ENCODE results near the gene HERC2.

DNA sequence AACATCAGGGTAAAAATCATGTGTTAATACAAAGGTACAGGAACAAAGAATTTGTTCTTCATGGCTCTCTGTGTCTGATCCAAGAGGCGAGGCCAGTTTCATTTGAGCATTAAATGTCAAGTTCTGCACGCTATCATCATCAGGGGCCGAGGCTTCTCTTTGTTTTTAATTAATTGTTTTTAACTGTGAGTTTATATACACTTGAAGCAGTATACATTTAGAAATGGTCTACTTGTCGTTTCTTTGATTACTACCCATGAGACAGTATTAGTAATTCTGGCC lies 201.7 kb downstream of the HERC2 start:
- TF ChIP-seq, protein P1, sequence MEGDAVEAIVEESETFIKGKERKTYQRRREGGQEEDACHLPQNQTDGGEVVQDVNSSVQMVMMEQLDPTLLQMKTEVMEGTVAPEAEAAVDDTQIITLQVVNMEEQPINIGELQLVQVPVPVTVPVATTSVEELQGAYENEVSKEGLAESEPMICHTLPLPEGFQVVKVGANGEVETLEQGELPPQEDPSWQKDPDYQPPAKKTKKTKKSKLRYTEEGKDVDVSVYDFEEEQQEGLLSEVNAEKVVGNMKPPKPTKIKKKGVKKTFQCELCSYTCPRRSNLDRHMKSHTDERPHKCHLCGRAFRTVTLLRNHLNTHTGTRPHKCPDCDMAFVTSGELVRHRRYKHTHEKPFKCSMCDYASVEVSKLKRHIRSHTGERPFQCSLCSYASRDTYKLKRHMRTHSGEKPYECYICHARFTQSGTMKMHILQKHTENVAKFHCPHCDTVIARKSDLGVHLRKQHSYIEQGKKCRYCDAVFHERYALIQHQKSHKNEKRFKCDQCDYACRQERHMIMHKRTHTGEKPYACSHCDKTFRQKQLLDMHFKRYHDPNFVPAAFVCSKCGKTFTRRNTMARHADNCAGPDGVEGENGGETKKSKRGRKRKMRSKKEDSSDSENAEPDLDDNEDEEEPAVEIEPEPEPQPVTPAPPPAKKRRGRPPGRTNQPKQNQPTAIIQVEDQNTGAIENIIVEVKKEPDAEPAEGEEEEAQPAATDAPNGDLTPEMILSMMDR (IDR thresholded peaks at IDR 0.05), result no peak
- no peak for TF ChIP-seq POLR2A (IDR thresholded peaks at IDR 0.05)

All from tibial nerve (tissue), 3 donors.